HepG2 (cell line): Measurements from ENCODE around the gene TYMP. TPM values are rescaled to one million over a fixed set of nuclear protein-coding genes. Genes with fewer than 3 reads are reported as not detected.

Experiments used
- HNRNPL ChIP-seq: fragments of 200-400 bp; formaldehyde crosslinking; IDR thresholded peaks from 2 replicates; pipeline ENCODE4 v1.6.1; 2017; ENCODE audit warnings: mild to moderate bottlenecking, low read depth, low read length
- ISX ChIP-seq: sonication (generic); formaldehyde crosslinking; conservative IDR thresholded peaks from 2 replicates; pipeline ENCODE4 v1.5.0; 2020; ENCODE audit warnings: missing genetic modification reagents
- PITX1 ChIP-seq: sonication (generic); formaldehyde crosslinking; IDR thresholded peaks from 2 replicates; pipeline ENCODE4 v1.5.1; 2020; ENCODE audit warnings: mild to moderate bottlenecking, missing genetic modification reagents
- SMAD1 ChIP-seq: sonication (generic); formaldehyde crosslinking; IDR thresholded peaks from 2 replicates; pipeline ENCODE4 v1.4.0; 2020; ENCODE audit warnings: missing genetic modification reagents, low read depth, mild to moderate bottlenecking, borderline replicate concordance
- SRSF9 ChIP-seq: fragments of 200-400 bp; formaldehyde crosslinking; IDR thresholded peaks from 2 replicates; pipeline ENCODE4 v1.6.1; 2018; ENCODE audit warnings: borderline replicate concordance, mild to moderate bottlenecking, low read depth, low read length; ENCODE audit not compliant: insufficient read depth, poor library complexity, severe bottlenecking
- ZNF552 ChIP-seq: sonication (generic); formaldehyde crosslinking; IDR thresholded peaks from 2 replicates; pipeline ENCODE4 v1.9.0; 2022; ENCODE audit warnings: missing genetic modification reagents, mild to moderate bottlenecking, borderline replicate concordance
- ZNF670 ChIP-seq: sonication (generic); formaldehyde crosslinking; IDR thresholded peaks from 2 replicates; pipeline ENCODE4 v1.8.0; 2022; ENCODE audit warnings: mild to moderate bottlenecking, missing genetic modification reagents, borderline replicate concordance
- ZNF713 ChIP-seq: sonication (generic); formaldehyde crosslinking; IDR thresholded peaks from 2 replicates; pipeline ENCODE4 v1.4.0; 2020; ENCODE audit warnings: mild to moderate bottlenecking, missing genetic modification reagents
- ZNF879 ChIP-seq: sonication (generic); formaldehyde crosslinking; IDR thresholded peaks from 2 replicates; pipeline ENCODE4 v1.8.1; 2023; ENCODE audit warnings: missing genetic modification reagents
- polyA plus RNA-seq, 8 experiments: library from polyadenylated mRNA; depleted of rRNA in 3 of 8; stranded (reverse) in 7 of 8; unstranded in 1 of 8; fragments of >200 nt; fragmentation: Illumina TruSeq in 4 of 8; extraction: Trizol in 4 of 8; gene quantifications; 2 replicates each; pipeline versions ENCODE4 v1.2.1 to v1.2.3, GENCODE V29; 2011 to 2016; ENCODE audit warnings: low read depth in 4 of 8, missing spikeins in 1 of 8, mixed read lengths in 1 of 8; ENCODE audit not compliant: insufficient read depth in 1 of 8
- total RNA-seq, 5 experiments: library from RNA; depleted of rRNA; stranded (reverse); fragments of >200 nt; fragmentation: Illumina TruSeq; extraction: Trizol; gene quantifications; 2 replicates each; pipeline ENCODE4 v1.2.3, GENCODE V29; 2016; ENCODE audit warnings: low read depth in 1 of 5
- TF ChIP-seq, protein P1 (sequence below): sonication (generic); formaldehyde crosslinking; IDR thresholded peaks from 2 replicates; pipeline ENCODE4 v1.4.0; 2020; ENCODE audit warnings: missing genetic modification reagents, borderline replicate concordance
- TF ChIP-seq, protein P2 (sequence below): sonication (generic); formaldehyde crosslinking; IDR thresholded peaks from 2 replicates; pipeline ENCODE4 v1.9.0; 2021; ENCODE audit warnings: mild to moderate bottlenecking, missing genetic modification reagents
- TF ChIP-seq, protein P3 (sequence below): IDR thresholded peaks from 2 replicates; pipeline ENCODE4 v1.6.1; 2016; ENCODE audit warnings: mild to moderate bottlenecking
- TF ChIP-seq, protein P4 (sequence below): IDR thresholded peaks from 2 replicates; pipeline ENCODE4 v1.6.1; 2016; ENCODE audit warnings: low read depth, control low read depth

TYMP gene
- total and polyA plus RNA-seq, 2 of the 13 experiments (the other 11 are each of a cell fraction or from before 2014, with no cell fraction given): 3.9 to 4.3 TPM

DNA sequence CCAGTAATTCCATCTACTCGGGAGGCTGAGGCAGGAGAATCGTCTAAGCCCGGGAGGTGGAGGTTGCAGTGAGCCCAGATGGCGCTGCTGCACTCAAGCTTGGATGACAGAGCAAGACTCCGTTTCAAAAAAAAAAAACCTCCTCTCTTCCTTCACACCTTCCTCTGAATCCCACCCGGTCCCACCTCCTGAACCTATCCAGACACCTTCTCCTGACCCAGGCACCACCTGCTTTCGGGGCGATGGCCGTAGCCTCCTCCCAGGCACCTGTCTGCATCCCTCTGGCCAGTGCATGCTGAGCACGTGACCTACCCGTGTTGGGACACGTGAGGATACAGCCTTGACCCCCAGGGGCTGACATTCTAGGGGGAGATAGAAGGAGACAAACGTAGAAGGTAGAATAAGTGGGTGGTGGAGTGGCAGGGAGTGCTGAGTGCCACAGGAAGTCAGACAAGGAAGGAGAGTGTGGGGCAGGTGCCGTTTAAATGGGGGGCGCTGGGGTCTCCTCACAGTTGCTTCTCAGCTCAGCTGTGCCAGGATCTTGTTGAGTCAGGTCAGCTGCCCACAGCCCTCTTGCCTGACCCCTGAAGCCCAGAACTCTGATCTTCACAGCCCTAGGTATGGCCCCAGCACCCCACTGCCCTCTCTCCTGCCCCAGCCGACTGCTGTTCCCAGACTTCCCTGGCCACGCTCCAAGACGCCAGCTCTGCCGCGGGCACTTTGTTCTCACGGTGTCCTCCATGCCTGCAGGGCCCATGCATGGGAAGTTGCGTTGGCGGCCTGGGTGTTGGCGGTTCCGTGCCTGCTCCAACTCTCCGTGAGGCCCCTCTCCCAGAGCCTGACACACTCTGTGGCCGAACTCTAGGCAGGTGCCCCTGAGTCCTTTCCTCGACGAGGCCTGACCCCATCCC, 44.3 kb downstream of the TYMP start (continued):
- TF ChIP-seq, protein P1, sequence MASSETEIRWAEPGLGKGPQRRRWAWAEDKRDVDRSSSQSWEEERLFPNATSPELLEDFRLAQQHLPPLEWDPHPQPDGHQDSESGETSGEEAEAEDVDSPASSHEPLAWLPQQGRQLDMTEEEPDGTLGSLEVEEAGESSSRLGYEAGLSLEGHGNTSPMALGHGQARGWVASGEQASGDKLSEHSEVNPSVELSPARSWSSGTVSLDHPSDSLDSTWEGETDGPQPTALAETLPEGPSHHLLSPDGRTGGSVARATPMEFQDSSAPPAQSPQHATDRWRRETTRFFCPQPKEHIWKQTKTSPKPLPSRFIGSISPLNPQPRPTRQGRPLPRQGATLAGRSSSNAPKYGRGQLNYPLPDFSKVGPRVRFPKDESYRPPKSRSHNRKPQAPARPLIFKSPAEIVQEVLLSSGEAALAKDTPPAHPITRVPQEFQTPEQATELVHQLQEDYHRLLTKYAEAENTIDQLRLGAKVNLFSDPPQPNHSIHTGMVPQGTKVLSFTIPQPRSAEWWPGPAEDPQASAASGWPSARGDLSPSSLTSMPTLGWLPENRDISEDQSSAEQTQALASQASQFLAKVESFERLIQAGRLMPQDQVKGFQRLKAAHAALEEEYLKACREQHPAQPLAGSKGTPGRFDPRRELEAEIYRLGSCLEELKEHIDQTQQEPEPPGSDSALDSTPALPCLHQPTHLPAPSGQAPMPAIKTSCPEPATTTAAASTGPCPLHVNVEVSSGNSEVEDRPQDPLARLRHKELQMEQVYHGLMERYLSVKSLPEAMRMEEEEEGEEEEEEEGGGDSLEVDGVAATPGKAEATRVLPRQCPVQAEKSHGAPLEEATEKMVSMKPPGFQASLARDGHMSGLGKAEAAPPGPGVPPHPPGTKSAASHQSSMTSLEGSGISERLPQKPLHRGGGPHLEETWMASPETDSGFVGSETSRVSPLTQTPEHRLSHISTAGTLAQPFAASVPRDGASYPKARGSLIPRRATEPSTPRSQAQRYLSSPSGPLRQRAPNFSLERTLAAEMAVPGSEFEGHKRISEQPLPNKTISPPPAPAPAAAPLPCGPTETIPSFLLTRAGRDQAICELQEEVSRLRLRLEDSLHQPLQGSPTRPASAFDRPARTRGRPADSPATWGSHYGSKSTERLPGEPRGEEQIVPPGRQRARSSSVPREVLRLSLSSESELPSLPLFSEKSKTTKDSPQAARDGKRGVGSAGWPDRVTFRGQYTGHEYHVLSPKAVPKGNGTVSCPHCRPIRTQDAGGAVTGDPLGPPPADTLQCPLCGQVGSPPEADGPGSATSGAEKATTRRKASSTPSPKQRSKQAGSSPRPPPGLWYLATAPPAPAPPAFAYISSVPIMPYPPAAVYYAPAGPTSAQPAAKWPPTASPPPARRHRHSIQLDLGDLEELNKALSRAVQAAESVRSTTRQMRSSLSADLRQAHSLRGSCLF (CRISPR knock-in tag): no peak
- TF ChIP-seq, protein P2, sequence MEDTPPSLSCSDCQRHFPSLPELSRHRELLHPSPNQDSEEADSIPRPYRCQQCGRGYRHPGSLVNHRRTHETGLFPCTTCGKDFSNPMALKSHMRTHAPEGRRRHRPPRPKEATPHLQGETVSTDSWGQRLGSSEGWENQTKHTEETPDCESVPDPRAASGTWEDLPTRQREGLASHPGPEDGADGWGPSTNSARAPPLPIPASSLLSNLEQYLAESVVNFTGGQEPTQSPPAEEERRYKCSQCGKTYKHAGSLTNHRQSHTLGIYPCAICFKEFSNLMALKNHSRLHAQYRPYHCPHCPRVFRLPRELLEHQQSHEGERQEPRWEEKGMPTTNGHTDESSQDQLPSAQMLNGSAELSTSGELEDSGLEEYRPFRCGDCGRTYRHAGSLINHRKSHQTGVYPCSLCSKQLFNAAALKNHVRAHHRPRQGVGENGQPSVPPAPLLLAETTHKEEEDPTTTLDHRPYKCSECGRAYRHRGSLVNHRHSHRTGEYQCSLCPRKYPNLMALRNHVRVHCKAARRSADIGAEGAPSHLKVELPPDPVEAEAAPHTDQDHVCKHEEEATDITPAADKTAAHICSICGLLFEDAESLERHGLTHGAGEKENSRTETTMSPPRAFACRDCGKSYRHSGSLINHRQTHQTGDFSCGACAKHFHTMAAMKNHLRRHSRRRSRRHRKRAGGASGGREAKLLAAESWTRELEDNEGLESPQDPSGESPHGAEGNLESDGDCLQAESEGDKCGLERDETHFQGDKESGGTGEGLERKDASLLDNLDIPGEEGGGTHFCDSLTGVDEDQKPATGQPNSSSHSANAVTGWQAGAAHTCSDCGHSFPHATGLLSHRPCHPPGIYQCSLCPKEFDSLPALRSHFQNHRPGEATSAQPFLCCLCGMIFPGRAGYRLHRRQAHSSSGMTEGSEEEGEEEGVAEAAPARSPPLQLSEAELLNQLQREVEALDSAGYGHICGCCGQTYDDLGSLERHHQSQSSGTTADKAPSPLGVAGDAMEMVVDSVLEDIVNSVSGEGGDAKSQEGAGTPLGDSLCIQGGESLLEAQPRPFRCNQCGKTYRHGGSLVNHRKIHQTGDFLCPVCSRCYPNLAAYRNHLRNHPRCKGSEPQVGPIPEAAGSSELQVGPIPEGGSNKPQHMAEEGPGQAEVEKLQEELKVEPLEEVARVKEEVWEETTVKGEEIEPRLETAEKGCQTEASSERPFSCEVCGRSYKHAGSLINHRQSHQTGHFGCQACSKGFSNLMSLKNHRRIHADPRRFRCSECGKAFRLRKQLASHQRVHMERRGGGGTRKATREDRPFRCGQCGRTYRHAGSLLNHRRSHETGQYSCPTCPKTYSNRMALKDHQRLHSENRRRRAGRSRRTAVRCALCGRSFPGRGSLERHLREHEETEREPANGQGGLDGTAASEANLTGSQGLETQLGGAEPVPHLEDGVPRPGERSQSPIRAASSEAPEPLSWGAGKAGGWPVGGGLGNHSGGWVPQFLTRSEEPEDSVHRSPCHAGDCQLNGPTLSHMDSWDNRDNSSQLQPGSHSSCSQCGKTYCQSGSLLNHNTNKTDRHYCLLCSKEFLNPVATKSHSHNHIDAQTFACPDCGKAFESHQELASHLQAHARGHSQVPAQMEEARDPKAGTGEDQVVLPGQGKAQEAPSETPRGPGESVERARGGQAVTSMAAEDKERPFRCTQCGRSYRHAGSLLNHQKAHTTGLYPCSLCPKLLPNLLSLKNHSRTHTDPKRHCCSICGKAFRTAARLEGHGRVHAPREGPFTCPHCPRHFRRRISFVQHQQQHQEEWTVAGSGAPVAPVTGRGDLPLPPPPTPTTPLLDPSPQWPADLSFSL (CRISPR knock-in tag): no peak
- TF ChIP-seq, protein P3, sequence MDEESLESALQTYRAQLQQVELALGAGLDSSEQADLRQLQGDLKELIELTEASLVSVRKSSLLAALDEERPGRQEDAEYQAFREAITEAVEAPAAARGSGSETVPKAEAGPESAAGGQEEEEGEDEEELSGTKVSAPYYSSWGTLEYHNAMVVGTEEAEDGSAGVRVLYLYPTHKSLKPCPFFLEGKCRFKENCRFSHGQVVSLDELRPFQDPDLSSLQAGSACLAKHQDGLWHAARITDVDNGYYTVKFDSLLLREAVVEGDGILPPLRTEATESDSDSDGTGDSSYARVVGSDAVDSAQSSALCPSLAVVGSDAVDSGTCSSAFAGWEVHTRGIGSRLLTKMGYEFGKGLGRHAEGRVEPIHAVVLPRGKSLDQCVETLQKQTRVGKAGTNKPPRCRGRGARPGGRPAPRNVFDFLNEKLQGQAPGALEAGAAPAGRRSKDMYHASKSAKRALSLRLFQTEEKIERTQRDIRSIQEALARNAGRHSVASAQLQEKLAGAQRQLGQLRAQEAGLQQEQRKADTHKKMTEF (CRISPR knock-in tag): peak; percentile 81
- peak; percentile 79 for TF ChIP-seq HNRNPL
- TF ChIP-seq ZNF879 (CRISPR knock-in tag): 0 out of 2 replicates have a peak, but pooled peaks have one; percentile 65
- TF ChIP-seq, protein P4, sequence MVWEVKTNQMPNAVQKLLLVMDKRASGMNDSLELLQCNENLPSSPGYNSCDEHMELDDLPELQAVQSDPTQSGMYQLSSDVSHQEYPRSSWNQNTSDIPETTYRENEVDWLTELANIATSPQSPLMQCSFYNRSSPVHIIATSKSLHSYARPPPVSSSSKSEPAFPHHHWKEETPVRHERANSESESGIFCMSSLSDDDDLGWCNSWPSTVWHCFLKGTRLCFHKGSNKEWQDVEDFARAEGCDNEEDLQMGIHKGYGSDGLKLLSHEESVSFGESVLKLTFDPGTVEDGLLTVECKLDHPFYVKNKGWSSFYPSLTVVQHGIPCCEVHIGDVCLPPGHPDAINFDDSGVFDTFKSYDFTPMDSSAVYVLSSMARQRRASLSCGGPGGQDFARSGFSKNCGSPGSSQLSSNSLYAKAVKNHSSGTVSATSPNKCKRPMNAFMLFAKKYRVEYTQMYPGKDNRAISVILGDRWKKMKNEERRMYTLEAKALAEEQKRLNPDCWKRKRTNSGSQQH (CRISPR knock-in tag): 0 out of 2 replicates have a peak, but pooled peaks have one; percentile 9
- TF ChIP-seq ISX: no peak
- 0 out of 2 replicates have a peak, but pooled peaks have one; percentile 32 for TF ChIP-seq ZNF552 (CRISPR knock-in tag)
- TF ChIP-seq ZNF713 (CRISPR knock-in tag): no peak
- no peak for TF ChIP-seq SMAD1 (CRISPR knock-in tag)
- TF ChIP-seq ZNF670: 0 out of 2 replicates have a peak, but pooled peaks have one; percentile 27
- no peak for TF ChIP-seq PITX1
- no peak for TF ChIP-seq SRSF9
